Colonic mucosa (tissue), 4 donors: ENCODE data around the gene PBRM1. TPM values are rescaled to one million over a fixed set of nuclear protein-coding genes. Genes with fewer than 3 reads are reported as not detected.

Experiments
- DNase-seq: peaks from one replicate; pipeline ENCODE4 v3.0.0-alpha.2; 2020
- H3K27ac ChIP-seq: fragments of 200-600 bp; one replicate; pipeline ENCODE4 v1.8.0; 2021
- H3K27me3 ChIP-seq: fragments of 200-600 bp; one replicate; pipeline ENCODE4 v1.8.0; 2021
- H3K36me3 ChIP-seq: fragments of 200-600 bp; one replicate; pipeline ENCODE4 v1.8.0; 2021
- H3K4me1 ChIP-seq: fragments of 200-600 bp; one replicate; pipeline ENCODE4 v1.8.0; 2021; ENCODE audit warnings: mild to moderate bottlenecking
- H3K4me3 ChIP-seq: fragments of 200-600 bp; one replicate; pipeline ENCODE4 v1.8.0; 2021
- H3K9ac ChIP-seq, 2 donors: one replicate each; pipeline ENCODE4 v1.7.0; 2013; ENCODE audit warnings: control low read depth in 2 of 2, low read depth in 2 of 2, low read length in 2 of 2
- H3K9me3 ChIP-seq: fragments of 200-600 bp; one replicate; pipeline ENCODE4 v1.8.0; 2021
- CTCF ChIP-seq: fragments of 200-600 bp; IDR thresholded peaks from one replicate; pipeline ENCODE4 v1.8.0; 2022; ENCODE audit warnings: antibody characterized with exemption, mild to moderate bottlenecking
- intact Hi-C: fragments of 100-400 bp; cut with DNase I; formaldehyde crosslinking; loops from one replicate; pipeline ENCODE4 v1.14.1; 2022
- total RNA-seq, 2 donors: library from RNA; stranded (reverse); fragmentation: NEBNext Ultra II Directional in 1 of 2; extraction: Animal tissue kit (Norgen Biotek cat#: 25700) in 1 of 2; gene quantifications; one replicate each; pipeline ENCODE4 v1.2.1, GENCODE V29; 2021
- donor health status: healthy.
- donor health status: DM: no; HTN: no; CAD: no.
- donor health status: DM: no; HTN: no; CAD: no.

The PBRM1 gene
- total RNA-seq, 2 donors from 2014 or later: 53.6 to 65.7 TPM

- peak within 1 kb of the TSS; percentile 56 for H3K4me3 ChIP-seq
- no peaks in the 10 kb centered on the region for H3K9me3 ChIP-seq
- H3K9ac ChIP-seq: peak within 1 kb of the TSS; percentile 52 to 67
- no peaks in the 10 kb centered on the region for H3K27me3 ChIP-seq
- TF ChIP-seq CTCF: no peak
- intact Hi-C loops: no loop called here
- peak; percentile 66 for DNase-seq
- peaks cover 17% of the 10 kb centered on the region for H3K4me1 ChIP-seq
- no peaks in the 10 kb centered on the region for H3K36me3 ChIP-seq
- H3K27ac ChIP-seq: peak within 1 kb of the TSS; percentile 17
Observed at GRCh38 chr3:52533623-52534280, 152.0 kb downstream of the PBRM1 start, which contains the start of gene NT5DC2. TSS of gene NT5DC2 (minus strand) at chr3:52533857. CDS start at chr3:52533737, 120 bp downstream.

GRCh38 chr3:52532838-52533622, 152.7 kb downstream of the PBRM1 start:
- Histone ChIP-seq H3K4me3 (peak overlapping the region; percentile 56), H3K9me3 (no peaks in the 10 kb centered on the region), H3K27me3 (no peaks in the 10 kb centered on the region), H3K9ac (peak overlapping the region; percentile 52 to 58), H3K27ac (no peak overlapping the region), H3K36me3 (no peaks in the 10 kb centered on the region), H3K4me1 (peaks cover 17% of the 10 kb centered on the region)
- no peak for TF ChIP-seq CTCF
- intact Hi-C loops: no loop called here
- peak; percentile 28 for DNase-seq

GRCh38 chr3:52532517-52532837, 153.2 kb downstream of the PBRM1 start:
- no peaks in the 10 kb centered on the region for H3K9me3 ChIP-seq
- H3K9ac ChIP-seq: peak overlapping the region; percentile 52 to 58
- H3K27ac ChIP-seq: no peak overlapping the region
- peak overlapping the region; percentile 56 for H3K4me3 ChIP-seq
- H3K36me3 ChIP-seq: no peaks in the 10 kb centered on the region
- DNase-seq: no peak
- intact Hi-C loops: no loop called here
- H3K27me3 ChIP-seq: no peaks in the 10 kb centered on the region
- TF ChIP-seq CTCF: no peak
- peaks cover 13% of the 10 kb centered on the region for H3K4me1 ChIP-seq

- Histone ChIP-seq H3K36me3 (no peaks in the 10 kb centered on the region), H3K27ac (no peak overlapping the region), H3K4me3 (peak overlapping the region; percentile 56), H3K4me1 (peaks cover 9% of the 10 kb centered on the region), H3K27me3 (no peaks in the 10 kb centered on the region), H3K9me3 (no peaks in the 10 kb centered on the region), H3K9ac (no peak overlapping the region)
- intact Hi-C loops: no loop called here
- no peak for DNase-seq
- TF ChIP-seq CTCF: no peak
Observed at GRCh38 chr3:52531860-52532516, 153.7 kb downstream of the PBRM1 start.

- intact Hi-C loops: no loop called here
- no peak overlapping the region for H3K27ac ChIP-seq
- H3K36me3 ChIP-seq: no peaks in the 10 kb centered on the region
- H3K9me3 ChIP-seq: no peaks in the 10 kb centered on the region
- no peaks in the 10 kb centered on the region for H3K27me3 ChIP-seq
- no peak for TF ChIP-seq CTCF
- H3K4me3 ChIP-seq: no peak overlapping the region
- peak overlapping the region in 1 of 2 donors; percentile 35 for H3K9ac ChIP-seq
- DNase-seq: no peak
- peaks cover 9% of the 10 kb centered on the region for H3K4me1 ChIP-seq
Observed at GRCh38 chr3:52530918-52531826, 154.5 kb downstream of the PBRM1 start.
